Epithelial cell of prostate (primary cell): Measurements from ENCODE around the gene AP1M2.
A peak's percentile ranks its signal among the peaks of the same experiment; 100 is the strongest.
"Not testable (repeated sequence)": the region's sequence is repeated elsewhere in the genome, so short reads cannot be mapped to it uniquely, and the experiment has no call there.

ENCODE experiments used
- DNase-seq: peaks from one replicate; pipeline ENCODE4 v3.0.0-alpha.2; 2011; ENCODE audit warnings: low read depth, low spot score
- H3K27ac ChIP-seq: fragments of 450-650 bp; 2 replicates; pipeline ENCODE4 v1.5.1; 2017; ENCODE audit warnings: mild to moderate bottlenecking

The AP1M2 gene

DNA sequence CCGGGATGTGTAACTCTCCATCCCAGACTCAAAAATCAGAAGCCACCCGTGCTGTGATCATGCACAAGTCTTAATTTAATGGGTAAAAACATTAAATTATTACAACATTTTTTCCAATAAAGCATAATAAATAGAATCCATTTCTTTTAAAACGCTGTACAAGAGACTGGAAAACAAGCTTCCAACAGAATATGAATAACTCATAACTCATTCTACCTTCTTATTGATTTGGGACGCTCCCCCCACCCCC lies 20.8 kb downstream of the AP1M2 start:
- DNase-seq: no peak
- H3K27ac ChIP-seq: peak overlapping the region; percentile 56

DNA sequence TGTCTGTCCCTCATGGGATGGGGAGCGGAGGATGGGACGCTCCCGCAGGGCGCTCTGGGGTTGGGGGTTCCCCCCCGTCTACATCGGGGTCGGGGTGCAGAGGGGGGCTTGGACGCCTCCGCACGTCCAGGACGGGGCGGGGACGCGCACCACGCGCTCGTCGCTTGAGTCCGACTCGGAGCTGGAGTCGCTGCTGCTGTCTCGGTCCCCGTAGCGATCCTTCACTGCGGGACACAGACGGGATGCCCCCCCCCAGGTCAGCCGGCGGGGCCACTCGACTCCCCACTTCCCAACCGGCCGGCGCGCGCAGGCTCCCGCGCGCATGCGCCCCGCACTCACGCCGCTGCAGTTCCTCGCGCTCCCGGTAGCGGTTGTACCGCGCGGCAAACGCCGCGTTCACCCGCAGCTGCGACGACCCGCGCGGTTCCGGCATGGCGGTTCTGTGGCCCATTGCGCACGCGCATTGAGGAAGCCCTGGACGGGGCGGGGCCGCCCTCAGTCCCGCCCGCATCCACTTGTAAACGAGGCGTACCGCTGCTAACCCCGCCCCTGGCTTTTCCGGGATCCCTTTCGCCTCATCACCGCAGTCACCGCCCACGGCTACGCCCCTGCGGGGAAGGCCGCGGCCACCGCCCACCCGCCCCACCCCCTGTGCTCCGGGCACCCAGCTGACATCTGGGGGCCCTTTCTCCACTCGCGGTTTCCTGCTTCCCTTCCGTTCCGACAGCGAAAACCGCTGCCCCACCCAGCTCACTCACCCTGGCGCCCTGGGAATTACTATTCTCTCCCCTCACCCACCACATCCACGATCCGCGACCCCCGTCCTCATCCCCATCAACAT lies 21.3 kb downstream of the AP1M2 start, which contains the start of gene KRI1:
Gene KRI1, minus strand, starts transcription at position 444 of the 841 bp plus-strand sequence. Its CDS starts 11 bp downstream, at position 433.
- DNase-seq: peak; percentile 77
- peak within 1 kb of the TSS; percentile 56 for H3K27ac ChIP-seq

DNA sequence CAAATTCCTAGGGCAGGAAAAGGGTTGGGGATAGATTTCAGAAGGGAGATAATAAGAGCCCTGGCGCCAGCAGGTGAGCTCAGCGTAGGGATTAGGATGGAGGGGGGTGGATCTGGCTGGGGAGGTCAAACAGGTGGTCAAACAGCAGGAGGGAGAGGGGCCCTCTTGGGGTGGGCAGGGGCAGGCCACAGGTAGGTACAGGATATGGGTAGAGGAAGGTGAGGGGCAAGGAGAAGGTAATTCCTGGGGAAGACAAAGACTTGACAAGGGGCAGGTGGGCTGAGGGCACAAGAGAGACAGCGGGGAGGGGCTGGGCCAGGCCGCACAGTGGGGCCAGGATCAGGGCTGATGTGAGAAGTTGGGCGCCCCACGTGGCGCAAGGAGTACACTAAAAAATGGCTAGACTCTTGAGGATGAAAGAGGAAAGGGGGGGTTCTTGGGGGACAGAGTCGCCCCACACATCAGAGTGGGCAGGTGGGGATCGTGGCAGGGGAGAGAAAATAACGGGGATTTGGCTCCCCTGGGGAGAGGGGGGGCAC lies 22.0 kb downstream of the AP1M2 start:
- DNase-seq: no peak
- H3K27ac ChIP-seq: peak overlapping the region; percentile 56

DNA sequence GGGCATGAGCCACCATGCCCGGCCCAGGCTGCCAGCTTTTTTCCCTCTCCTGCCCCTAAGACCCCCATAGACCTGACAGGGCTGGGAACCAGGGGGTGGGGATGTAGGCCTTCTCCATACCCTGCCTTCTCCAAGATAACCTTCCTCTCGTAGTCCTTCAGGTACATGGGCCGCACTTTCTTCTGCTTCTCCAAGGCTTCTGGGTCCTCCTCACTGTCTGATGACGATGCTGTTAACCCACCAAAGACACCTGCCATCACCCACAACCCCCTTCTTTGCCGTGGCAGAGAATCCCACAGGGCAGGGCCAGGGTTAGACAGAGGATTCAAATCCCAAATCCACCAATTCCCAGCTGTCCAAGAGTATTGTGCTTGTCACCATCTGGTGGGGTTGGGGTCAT lies 24.5 kb downstream of the AP1M2 start:
- no peak for DNase-seq
- H3K27ac ChIP-seq: no peak overlapping the region

DNA sequence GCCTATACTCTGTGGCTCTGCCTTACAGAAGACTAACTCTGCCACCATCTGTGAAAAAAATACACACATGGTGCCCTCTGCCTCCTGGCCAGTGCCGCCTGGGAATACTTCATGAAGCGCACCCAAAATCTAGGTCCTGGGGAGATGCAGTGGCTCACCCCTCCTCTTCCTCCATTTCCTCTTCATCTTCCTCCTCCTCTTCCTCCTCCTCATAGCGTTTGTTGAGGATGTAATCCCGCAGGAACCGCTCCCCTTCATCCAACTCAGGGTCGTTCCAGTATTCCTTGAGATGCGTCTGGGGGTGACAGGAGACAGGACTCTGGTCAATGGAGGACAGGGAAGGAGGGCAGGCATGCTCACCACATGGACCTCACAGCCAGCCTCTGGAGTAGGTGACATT lies 27.0 kb downstream of the AP1M2 start:
- DNase-seq: no peak
- no peak overlapping the region for H3K27ac ChIP-seq

DNA sequence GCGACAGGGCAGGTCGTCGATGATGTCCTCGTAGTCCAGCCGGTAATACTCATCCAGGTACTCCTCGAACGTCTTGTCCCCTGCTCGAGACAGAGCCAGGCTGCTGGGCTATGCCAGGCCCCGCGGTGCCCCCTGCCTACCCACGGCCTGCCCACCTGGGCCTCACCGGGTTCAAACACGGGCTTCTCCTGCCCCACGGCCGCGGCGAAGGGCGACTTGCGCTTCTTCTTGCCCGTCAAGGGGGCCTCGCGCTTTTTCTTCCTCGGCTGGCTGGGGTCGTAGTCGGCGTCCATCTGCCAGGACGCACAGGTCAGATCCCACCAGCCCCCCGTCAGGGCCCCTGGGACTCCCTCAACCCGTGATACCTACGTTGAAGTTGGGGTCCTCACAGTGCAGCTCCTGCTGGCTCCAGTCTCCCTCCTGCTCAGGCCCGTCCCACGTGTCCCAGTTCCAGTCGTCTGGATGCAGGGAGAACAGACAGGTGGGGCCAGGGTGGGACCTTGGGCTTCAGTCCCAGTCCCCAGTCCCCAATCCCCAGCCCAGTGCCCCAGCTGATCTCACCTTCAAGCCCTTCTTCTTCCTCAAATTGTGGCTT lies 29.4 kb downstream of the AP1M2 start:
- H3K27ac ChIP-seq: no peak overlapping the region
- no peak for DNase-seq

DNA sequence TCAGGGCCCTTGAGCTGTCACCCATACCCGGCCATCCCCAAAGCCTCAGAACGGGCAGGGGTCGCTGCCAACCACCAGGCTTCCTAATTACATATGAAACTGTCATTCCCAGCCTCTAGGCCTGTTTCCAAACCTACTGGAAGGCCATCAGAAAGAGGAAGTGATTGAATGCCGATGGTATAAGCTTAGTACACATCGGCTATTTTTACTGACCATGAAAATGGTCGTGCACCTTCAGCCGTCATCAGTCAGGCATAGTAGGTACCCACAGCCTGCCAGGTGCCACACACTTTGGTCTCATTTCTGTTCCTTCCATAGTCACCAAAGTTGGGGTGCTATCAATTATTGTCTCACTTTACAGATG lies 31.5 kb downstream of the AP1M2 start:
- DNase-seq: no peak
- peak overlapping the region; percentile 76 for H3K27ac ChIP-seq

DNA sequence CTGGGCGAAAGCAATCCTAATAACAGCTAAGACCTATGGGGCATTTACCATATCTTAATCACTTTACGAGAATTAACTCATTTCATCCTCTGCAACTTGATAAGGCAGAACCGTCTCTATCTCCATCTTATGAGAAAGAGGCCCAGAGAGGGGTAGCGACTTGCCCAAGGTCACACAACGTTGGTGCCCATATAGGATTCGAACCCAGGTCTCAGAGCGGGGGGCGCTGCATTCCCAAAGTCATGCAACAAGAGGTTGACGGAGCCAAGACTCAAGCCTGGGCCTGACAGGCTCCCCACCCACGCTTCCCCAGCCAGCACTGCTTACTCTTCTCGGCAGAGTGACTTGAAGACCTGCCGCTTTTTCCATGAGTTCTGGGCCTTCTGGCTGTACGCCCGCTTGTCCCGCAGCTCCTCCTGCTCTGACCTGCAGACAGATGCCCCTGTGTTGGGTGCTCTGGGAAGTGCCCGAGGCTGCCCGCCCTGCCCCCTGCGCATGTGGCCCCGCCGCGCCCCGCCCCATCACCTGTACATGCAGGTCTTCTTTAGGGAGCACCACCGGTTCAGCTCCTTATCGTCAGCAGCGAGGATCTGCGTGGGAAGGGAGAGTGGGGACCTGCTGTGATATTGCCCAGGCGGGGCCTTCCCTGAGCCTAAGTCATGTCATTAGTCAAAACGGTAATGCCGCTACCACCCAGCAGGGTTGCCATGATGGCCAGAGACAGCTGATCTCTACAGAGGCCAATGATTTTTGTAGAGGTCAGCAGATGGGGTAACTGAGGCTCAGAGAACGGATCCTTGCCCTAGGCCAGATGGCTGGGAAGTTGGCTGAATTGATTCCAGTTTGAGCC lies 32.1 kb downstream of the AP1M2 start:
- DNase-seq: peak; percentile 72
- peak overlapping the region; percentile 76 for H3K27ac ChIP-seq

DNA sequence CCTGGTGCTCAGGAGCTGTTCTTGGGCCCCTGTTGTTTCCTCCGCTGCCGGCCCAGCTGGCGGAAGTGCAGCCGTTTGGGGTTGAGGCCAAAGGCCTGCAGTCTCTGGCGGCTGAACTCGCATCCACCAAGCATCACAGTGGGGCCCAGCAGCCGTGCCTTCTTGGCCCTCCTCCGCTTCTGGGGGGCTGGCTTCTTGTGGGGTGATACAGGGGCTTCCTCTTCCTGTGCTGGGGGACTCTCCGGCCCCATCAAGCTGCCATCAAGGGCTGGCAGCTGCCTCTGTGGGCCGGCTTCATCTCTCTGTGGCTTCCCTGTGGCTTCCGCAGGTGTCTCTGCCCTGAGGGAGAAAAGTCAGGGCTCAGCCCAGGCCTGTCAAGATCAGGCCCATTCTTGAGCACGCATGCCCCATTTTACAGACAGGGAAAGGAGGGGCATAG lies 33.1 kb downstream of the AP1M2 start:
- peak; percentile 54 for DNase-seq
- H3K27ac ChIP-seq: peak overlapping the region; percentile 76

DNA sequence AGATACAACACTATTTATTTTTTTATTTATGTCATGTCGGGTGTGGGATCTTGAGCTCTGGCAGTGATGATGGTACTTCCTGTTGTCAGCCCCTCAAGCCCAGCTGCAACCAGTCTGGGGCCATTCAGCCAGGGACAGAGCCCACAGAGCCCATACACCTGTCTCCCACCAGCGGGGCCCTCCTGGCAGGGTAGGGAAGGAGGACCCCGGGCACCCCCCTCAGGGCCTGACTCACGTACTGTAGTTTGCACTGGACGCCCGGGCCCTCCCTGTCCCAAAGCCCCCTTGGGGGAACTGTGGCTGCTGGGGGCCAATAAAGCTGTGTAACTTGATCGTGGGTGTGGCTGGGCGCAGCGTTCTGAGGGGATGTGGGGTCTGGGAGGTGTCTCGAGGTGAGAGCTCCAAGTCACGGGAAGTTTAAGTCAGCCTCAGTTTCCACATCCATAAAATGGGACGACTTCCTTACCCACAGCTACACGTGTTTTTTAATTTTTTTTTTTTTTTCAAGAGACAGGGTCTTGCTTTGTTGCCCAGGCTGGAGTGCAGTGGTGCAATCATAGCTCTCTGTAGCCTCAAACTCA lies 33.9 kb downstream of the AP1M2 start:
- no peak for DNase-seq
- H3K27ac ChIP-seq: peak overlapping the region; percentile 76

DNA sequence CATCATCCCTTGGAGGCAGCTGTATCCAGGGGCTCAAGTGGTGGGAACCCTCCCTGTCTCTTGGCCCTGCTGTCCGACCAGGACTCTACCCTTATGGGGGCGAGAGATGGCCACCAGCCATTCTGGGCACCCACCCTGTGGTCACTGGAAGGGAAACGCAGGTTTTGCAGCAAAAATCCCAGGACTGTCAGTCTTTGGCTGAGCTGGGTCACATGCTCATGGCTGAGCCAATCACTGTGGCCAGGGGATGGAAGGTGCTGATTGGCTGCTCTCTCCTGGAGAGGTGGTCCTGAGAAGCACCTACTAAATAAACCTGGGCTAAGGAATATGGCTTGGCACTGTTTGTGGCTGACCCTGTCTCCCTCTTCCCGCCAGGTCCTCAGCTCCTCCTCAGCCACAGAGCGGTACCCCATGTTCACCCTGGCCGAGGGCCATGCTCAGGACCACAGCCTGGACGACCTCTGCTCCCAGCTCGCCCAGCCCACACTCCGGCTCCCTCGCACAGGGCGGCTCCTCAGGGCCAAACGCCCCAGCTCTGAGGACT lies 34.5 kb downstream of the AP1M2 start:
- no peak overlapping the region for H3K27ac ChIP-seq
- DNase-seq: no peak

DNA sequence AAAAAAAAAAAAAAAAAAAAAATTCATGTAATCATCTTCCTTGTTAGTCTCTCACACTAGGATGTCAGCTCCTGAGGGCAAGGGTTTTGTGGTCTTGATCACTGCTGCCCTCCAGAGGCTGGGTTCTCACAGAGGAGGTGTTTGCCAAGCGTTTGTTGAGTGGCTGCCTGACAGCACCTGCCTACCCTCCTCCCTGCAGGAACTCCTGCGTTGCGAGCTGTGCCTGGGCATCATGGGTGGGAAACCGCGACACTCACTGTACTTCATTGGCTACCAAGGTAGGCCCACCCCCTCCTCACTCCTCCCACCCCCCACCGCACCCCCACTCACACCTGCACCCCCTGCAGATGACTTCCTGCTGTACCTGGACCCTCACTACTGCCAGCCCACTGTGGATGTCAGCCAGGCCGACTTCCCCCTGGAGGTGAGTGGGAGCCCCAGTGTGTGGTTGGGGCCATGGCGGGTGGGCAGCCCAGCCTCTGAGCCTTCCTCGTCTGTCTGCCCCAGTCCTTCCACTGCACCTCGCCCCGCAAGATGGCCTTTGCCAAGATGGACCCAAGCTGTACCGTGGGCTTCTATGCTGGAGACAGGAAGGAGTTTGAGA lies 35.3 kb downstream of the AP1M2 start:
- DNase-seq: no peak
- no peak overlapping the region for H3K27ac ChIP-seq

DNA sequence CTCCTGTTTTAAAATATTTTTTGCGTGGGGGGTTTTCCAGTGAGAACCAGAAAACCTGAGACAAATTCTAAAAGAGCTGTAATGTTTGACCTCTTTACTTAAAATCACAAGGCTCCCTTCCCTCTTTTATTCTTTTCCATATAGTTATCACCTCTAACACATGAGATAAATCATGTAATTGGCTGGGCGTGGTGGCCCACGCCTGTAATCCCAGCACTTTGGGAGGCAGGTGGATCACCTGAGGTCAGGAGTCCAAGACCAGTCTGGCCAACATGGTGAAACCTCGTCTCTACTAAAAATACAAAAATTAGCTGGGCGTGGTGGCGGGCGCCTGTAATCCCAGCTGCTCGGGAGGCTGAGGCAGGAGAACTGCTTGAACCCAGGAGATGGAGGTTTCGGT lies 36.1 kb downstream of the AP1M2 start:
- not testable (repeated sequence) for DNase-seq, H3K27ac ChIP-seq

DNA sequence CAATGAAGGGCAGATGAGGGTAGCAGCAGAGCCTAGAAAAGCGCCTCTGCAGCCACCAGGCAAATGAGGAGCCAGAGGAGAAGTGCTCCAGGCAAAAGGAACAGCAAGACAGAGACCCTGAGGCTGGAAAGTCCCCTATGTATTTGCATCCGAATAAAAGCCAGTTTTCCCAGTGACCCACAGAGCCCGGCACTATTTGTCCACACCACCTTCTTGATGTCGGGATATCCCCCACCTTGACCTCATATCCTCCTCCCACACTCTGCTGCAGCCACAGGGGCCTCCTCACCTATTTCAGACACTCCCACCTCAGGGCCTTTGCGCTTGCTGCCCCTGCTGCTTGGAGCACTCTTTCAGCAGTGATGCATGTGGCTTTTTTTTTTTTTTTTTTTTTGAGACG lies 36.8 kb downstream of the AP1M2 start:
- H3K27ac ChIP-seq: no peak overlapping the region
- DNase-seq: no peak

DNA sequence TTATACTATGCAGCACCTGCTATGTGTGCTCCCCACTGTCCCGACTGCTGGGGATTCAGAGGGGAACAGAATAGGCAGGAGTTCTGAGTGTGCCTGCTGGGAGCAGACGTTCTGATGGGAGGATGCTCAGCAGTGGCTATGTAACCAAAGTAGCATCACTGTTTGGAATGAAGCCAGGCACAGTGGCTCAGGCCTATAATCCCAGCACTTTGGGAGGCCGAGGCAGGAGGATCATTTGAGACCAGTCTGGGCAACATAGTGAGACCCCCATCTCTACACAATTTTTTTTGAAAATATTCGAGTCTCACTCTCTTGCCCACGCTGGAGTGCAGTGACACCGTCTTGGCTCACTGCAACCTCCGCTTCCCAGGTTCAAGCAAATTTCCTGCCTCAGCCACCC lies 37.4 kb downstream of the AP1M2 start:
- DNase-seq: no peak
- no peak overlapping the region for H3K27ac ChIP-seq

DNA sequence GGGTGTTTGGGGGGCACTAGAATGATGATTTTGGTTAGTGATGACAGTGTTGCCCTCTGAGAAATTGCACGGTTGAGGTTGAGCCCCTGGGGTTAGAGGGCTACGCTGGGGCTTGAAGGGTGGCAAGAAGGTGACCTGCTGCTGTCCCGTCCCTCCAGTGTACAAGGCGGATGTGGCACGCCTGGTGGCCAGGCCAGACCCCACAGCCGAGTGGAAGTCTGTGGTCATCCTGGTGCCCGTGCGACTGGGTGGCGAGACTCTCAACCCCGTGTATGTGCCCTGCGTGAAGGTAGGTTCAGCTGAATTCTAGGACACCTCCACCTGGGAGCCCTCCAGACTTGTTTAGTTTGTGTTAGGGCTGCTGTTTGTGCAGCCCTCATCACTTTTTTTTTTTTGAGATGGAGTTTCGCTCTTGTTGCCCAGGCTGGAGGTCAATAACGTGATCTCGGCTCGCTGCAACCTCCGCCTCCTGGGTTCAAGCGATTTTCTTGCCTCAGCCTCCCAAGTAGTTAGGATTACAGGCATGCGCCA lies 38.3 kb downstream of the AP1M2 start:
- DNase-seq: no peak
- no peak overlapping the region for H3K27ac ChIP-seq

DNA sequence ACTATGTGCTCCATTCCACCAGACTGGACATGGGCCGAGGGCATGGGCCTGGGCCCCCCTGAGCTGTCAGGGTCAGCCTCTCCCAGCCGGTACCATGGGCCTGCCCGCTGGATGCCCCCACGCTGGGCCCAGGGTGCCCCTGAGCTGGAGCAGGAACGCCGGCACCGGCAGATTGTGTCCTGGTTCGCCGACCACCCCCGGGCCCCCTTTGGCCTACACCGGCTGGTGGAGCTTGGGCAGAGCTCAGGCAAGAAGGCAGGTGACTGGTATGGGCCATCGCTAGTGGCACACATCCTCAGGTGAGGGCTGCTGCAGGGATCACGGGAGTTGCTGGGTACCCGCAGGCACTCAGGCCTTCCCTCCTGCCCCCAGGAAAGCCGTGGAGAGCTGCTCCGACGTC lies 40.3 kb downstream of the AP1M2 start:
- no peak for DNase-seq

DNA sequence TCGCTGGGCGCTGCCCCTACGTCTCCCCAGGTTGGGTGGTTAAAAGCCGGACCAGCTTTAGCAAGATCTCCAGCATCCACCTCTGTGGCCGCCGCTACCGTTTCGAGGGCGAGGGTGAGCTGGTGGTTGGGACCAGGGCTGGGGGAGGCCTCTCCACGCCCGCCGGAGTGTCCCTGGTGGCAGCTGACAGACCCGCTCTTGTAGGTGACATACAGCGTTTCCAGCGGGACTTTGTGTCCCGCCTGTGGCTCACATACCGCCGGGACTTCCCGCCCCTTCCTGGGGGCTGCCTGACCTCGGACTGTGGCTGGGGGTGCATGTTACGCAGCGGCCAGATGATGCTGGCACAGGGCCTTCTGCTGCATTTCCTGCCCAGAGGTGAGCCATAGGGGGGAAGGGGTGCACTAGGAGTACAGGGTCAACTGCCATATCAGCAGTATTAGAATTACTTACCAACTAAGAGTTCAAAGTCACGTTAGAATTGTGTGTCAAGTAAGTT lies 42.3 kb downstream of the AP1M2 start:
- DNase-seq: no peak
- H3K27ac ChIP-seq: no peak overlapping the region

More for the DNA sequence above, 40.3 kb downstream of the AP1M2 start:
- no peak overlapping the region for H3K27ac ChIP-seq

DNA sequence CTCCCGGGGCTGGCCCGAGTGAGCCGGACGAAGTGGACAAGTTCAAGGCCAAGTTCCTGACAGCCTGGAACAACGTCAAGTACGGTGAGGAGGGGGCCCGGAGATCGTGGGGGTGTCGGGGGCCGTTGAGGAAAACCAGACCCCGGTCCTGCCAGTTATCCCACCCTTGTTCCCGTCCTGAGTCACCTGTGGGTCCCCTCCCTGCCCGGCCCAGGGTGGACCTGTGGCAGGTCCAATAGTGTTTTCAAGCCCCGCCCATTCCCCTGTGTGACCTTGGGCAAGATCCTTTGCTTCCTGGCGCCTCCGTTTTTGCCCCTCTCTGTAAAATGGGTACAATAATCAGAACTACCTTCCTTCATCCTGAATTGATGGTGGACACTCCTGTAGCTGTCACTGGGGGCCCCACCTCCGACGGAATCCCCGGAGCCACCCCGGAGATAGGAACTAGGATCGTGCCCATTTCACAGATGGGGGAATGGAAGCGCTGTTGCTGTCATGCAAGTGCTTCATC lies 42.8 kb downstream of the AP1M2 start:
- H3K27ac ChIP-seq: peak overlapping the region; percentile 48
- DNase-seq: no peak
